SK-N-SH (cell line): ENCODE measurements around the gene BRS3. TPM values are rescaled to one million over a fixed set of nuclear protein-coding genes. Genes with fewer than 3 reads are reported as not detected.

Source experiments
- CTCF ChIA-PET: fragments of 300-600, 350-600 bp; formaldehyde crosslinking; extraction: SDS; loops from one replicate; lab custom pipeline; 2021; lab: Yijun Ruan, JAX
- POLR2A ChIA-PET: fragments of 350-600 bp; sonication (Branson Sonifier 250); formaldehyde crosslinking; extraction: SDS; loops from one replicate; lab custom pipeline; 2020; ENCODE audit warnings: antibody characterized with exemption, inconsistent platforms; lab: Yijun Ruan, JAX
- DNase-seq: peaks from one replicate; pipeline ENCODE4 v3.0.0; 2012
- H2AFZ ChIP-seq: fragments of 200-600 bp; sonication (generic); 2 replicates; pipeline ENCODE4 v1.8.1; 2016; ENCODE audit warnings: antibody characterized with exemption, mild to moderate bottlenecking, low read depth
- H3F3A ChIP-seq: fragments of 200-600 bp; sonication (generic); replicated peaks from 2 replicates; pipeline ENCODE3; 2016; ENCODE audit warnings: antibody characterized with exemption, mild to moderate bottlenecking; ENCODE audit not compliant: insufficient read depth
- H3K27ac ChIP-seq, 2 experiments: fragments of 200-500 bp in 1 of 2; fragments of 200-600 bp in 1 of 2; sonication (Bioruptor generic) in 1 of 2; sonication (generic), shearing (Covaris generic) in 1 of 2; 2 replicates each; pipeline versions ENCODE4 v1.5.1 to v1.6.1; 2014 to 2016; ENCODE audit warnings: low read depth in 2 of 2, inconsistent platforms in 1 of 2, low read length in 1 of 2, mild to moderate bottlenecking in 1 of 2, mixed read lengths in 1 of 2
- H3K27me3 ChIP-seq: fragments of 200-600 bp; sonication (generic), shearing (Covaris generic); 2 replicates; pipeline ENCODE4 v1.6.1; 2016; ENCODE audit warnings: mixed run types; ENCODE audit not compliant: insufficient read depth
- H3K36me3 ChIP-seq, 2 experiments: fragments of 200-500 bp in 1 of 2; fragments of 200-600 bp in 1 of 2; sonication (Bioruptor generic) in 1 of 2; sonication (generic) in 1 of 2; replicated peaks in 1 of 2; 2 replicates each; pipeline versions ENCODE3 to v1.5.1; 2014 to 2016; ENCODE audit warnings: low read length in 1 of 2, mild to moderate bottlenecking in 1 of 2; ENCODE audit not compliant: insufficient read depth in 2 of 2, control insufficient read depth in 1 of 2
- H3K4me1 ChIP-seq, 2 experiments: fragments of 200-500 bp in 1 of 2; fragments of 200-600 bp in 1 of 2; sonication (Bioruptor generic) in 1 of 2; sonication (generic), shearing (Covaris generic) in 1 of 2; 2 replicates each; pipeline versions ENCODE4 v1.5.1 to v1.6.1; 2014 to 2016; ENCODE audit warnings: low read depth in 1 of 2, low read length in 1 of 2, mixed run types in 1 of 2; ENCODE audit not compliant: insufficient read depth in 2 of 2, control insufficient read depth in 1 of 2
- H3K4me2 ChIP-seq: fragments of 200-600 bp; sonication (generic), shearing (Covaris generic); 2 replicates; pipeline ENCODE4 v1.6.1; 2017; ENCODE audit warnings: mixed run types
- H3K4me3 ChIP-seq, 2 experiments: fragments of 200-500 bp in 1 of 2; fragments of 200-600 bp in 1 of 2; sonication (Bioruptor generic) in 1 of 2; sonication (generic), shearing (Covaris generic) in 1 of 2; 2 replicates each; pipeline versions ENCODE4 v1.5.1 to v1.8.1; 2014 to 2016; ENCODE audit warnings: low read depth in 2 of 2, inconsistent platforms in 1 of 2, low read length in 1 of 2, mild to moderate bottlenecking in 1 of 2, mixed read lengths in 1 of 2, moderate library complexity in 1 of 2
- H3K79me2 ChIP-seq: fragments of 200-600 bp; sonication (generic); 2 replicates; pipeline ENCODE4 v1.8.1; 2017; ENCODE audit warnings: mild to moderate bottlenecking; ENCODE audit not compliant: insufficient read depth
- H3K9ac ChIP-seq: fragments of 200-600 bp; sonication (generic); 2 replicates; pipeline ENCODE4 v1.6.1; 2017; ENCODE audit warnings: mixed run types
- H3K9me2 ChIP-seq: fragments of 200-600 bp; sonication (generic); 2 replicates; pipeline ENCODE4 v1.6.1; 2017; ENCODE audit warnings: mixed run types
- H3K9me3 ChIP-seq: fragments of 200-600 bp; sonication (generic); 2 replicates; pipeline ENCODE4 v1.6.1; 2017; ENCODE audit warnings: mixed run types, mild to moderate bottlenecking, moderate library complexity
- H4K20me1 ChIP-seq: fragments of 200-600 bp; sonication (generic); 2 replicates; pipeline ENCODE4 v1.6.1; 2017; ENCODE audit warnings: mild to moderate bottlenecking, mixed run types; ENCODE audit not compliant: insufficient read depth
- GABPA ChIP-seq: IDR thresholded peaks from 2 replicates; pipeline ENCODE4 v1.4.0; 2012; ENCODE audit warnings: low read depth, mild to moderate bottlenecking
- RCOR1 ChIP-seq: fragments of 150-350 bp; IDR thresholded peaks from 2 replicates; pipeline ENCODE4 v1.6.1; 2017; ENCODE audit warnings: antibody characterized with exemption, low read length
- RFX5 ChIP-seq: IDR thresholded peaks from 2 replicates; pipeline ENCODE4 v1.6.1; 2012; ENCODE audit warnings: mild to moderate bottlenecking, improper control_type of control experiment, low read length
- RXRA ChIP-seq: IDR thresholded peaks from 2 replicates; pipeline ENCODE4 v1.4.0; 2012; ENCODE audit warnings: low read depth, mild to moderate bottlenecking, borderline replicate concordance
- TAF1 ChIP-seq: IDR thresholded peaks from 2 replicates; pipeline ENCODE4 v1.6.1; 2012; ENCODE audit warnings: low read depth, mild to moderate bottlenecking, low read length, moderate library complexity, borderline replicate concordance
- TEAD4 ChIP-seq: IDR thresholded peaks from 2 replicates; pipeline ENCODE4 v1.4.0; 2012; ENCODE audit warnings: mild to moderate bottlenecking, borderline replicate concordance; ENCODE audit not compliant: insufficient read depth
- USF1 ChIP-seq: IDR thresholded peaks from 2 replicates; pipeline ENCODE4 v1.4.0; 2012; ENCODE audit warnings: low read depth, borderline replicate concordance
- YY1 ChIP-seq: IDR thresholded peaks from 2 replicates; pipeline ENCODE4 v1.4.0; 2012; ENCODE audit warnings: low read depth, mild to moderate bottlenecking
- ZBTB33 ChIP-seq: IDR thresholded peaks from 2 replicates; pipeline ENCODE4 v1.4.0; 2012; ENCODE audit warnings: low read depth, borderline replicate concordance
- WGBS: methylation state at CpG from one replicate; pipeline ENCODE4 v1.1.6; 2017; ENCODE audit warnings: low lambda C conversion rate; 5-methylcytosine and 5-hydroxymethylcytosine counted together
- polyA plus RNA-seq, 3 experiments: library from polyadenylated mRNA; depleted of rRNA; stranded (reverse); fragments of >200 nt; gene quantifications; 2 replicates each; pipeline ENCODE4 v1.2.3, GENCODE V29; 2012

The BRS3 gene
- polyA plus RNA-seq, 1 of the 3 experiments (the other 2 are of a cell fraction): not detected

GRCh38 chrX:136496186-136496763 lies 8.5 kb downstream of the BRS3 start:
- ChIA-PET CTCF (no interaction called here), POLR2A (interaction anchor here (0.6 kb wide), 1 partner anchor 595 kb away, joined by 3 read pairs; no protein-coding TSS in a partner anchor)
- Histone ChIP-seq H3K9ac (peak overlapping the region; percentile 81), H4K20me1 (no peaks in the 10 kb centered on the region), H3K27ac (peak overlapping the region; percentile 86 to 87), H3K4me1 (peaks cover 0 to 2% of the 10 kb centered on the region in 2 experiments; a peak in 2 of 4 replicates), H3K4me3 (peak overlapping the region; percentile 59 to 64), H2AFZ (peak overlapping the region; percentile 93), H3F3A (no peaks in the 10 kb centered on the region), H3K79me2 (peaks cover 21% of the 10 kb centered on the region), H3K9me3 (no peaks in the 10 kb centered on the region), H3K9me2 (no peaks in the 10 kb centered on the region), H3K27me3 (no peaks in the 10 kb centered on the region), H3K36me3 (peaks cover under 1 to 16% of the 10 kb centered on the region in 2 experiments), H3K4me2 (peak overlapping the region; percentile 71)
- WGBS: 26% methylated on average over 13 of the region's 13 CpGs
- no peak for DNase-seq
- TF ChIP-seq TEAD4: no peak
- TF ChIP-seq RCOR1: no peak
- TF ChIP-seq ZBTB33: no peak
- no peak for TF ChIP-seq YY1
- no peak for TF ChIP-seq TAF1
- TF ChIP-seq USF1: no peak
- TF ChIP-seq RXRA: no peak
- no peak for TF ChIP-seq GABPA
- TF ChIP-seq RFX5: no peak

GRCh38 chrX:136496764-136497555 lies 9.2 kb downstream of the BRS3 start:
- Histone ChIP-seq H3K4me1 (peaks cover 0 to 2% of the 10 kb centered on the region in 2 experiments; a peak in 2 of 4 replicates), H3K9me3 (no peaks in the 10 kb centered on the region), H3K4me3 (peak overlapping the region; percentile 59 to 64), H3F3A (no peaks in the 10 kb centered on the region), H3K36me3 (peaks cover 7 to 22% of the 10 kb centered on the region in 2 experiments), H3K9ac (peak overlapping the region; percentile 81), H3K27ac (peak overlapping the region; percentile 87 to 91), H3K4me2 (peak overlapping the region; percentile 71), H3K79me2 (peaks cover 21% of the 10 kb centered on the region), H3K9me2 (no peaks in the 10 kb centered on the region), H2AFZ (peak overlapping the region; percentile 93), H4K20me1 (no peaks in the 10 kb centered on the region), H3K27me3 (no peaks in the 10 kb centered on the region)
- TF ChIP-seq TEAD4 (no peak), YY1 (peak; percentile 80)
- ChIA-PET CTCF (interaction anchor here (0.8 kb wide), 1 partner anchor 79 kb away, joined by 3 read pairs; no protein-coding TSS in a partner anchor), POLR2A (interaction anchor here (0.6 kb wide), 2 partner anchors 418 to 594 kb away, joined by 3 to 4 read pairs; no protein-coding TSS in a partner anchor)
- peak; percentile 87 for DNase-seq
- WGBS: 44% methylated on average over 53 of the region's 111 CpGs
